Thyroid gland (tissue), 4 donors: ENCODE results near the gene C9orf72. TPM values are rescaled to one million over a fixed set of nuclear protein-coding genes. Genes with fewer than 3 reads are reported as not detected.

ENCODE experiments used
- DNase-seq, 2 donors: peaks; one replicate each; pipeline ENCODE4 v3.0.0-alpha.2; 2019
- H3K27ac ChIP-seq, 3 donors: fragments of 200-600 bp; sonication (generic); 1 replicate in 2 of 3; 2 replicates in 1 of 3; pipeline ENCODE4 v1.5.1; 2016 to 2019; ENCODE audit warnings: mild to moderate bottlenecking in 1 of 3, moderate library complexity in 1 of 3
- H3K27me3 ChIP-seq: fragments of 200-600 bp; sonication (generic); one replicate; pipeline ENCODE4 v1.5.1; 2019
- H3K36me3 ChIP-seq, 2 donors: fragments of 200-600 bp; sonication (generic); one replicate each; pipeline ENCODE4 v1.5.1; 2016 to 2019
- H3K4me1 ChIP-seq, 2 donors: fragments of 200-600 bp; sonication (generic); one replicate each; pipeline ENCODE4 v1.5.1; 2017 to 2019
- H3K4me3 ChIP-seq, 3 donors: fragments of 200-600 bp; sonication (generic); replicated peaks in 1 of 3; 1 replicate in 2 of 3; 2 replicates in 1 of 3; pipeline ENCODE4 v1.5.1; 2016; ENCODE audit warnings: mild to moderate bottlenecking in 1 of 3
- H3K9me3 ChIP-seq: fragments of 200-600 bp; sonication (generic); one replicate; pipeline ENCODE4 v1.5.1; 2017
- CTCF ChIP-seq, 6 experiments: fragments of 200-600 bp in 3 of 6; fragments of 450-650 bp in 3 of 6; sonication (generic) in 3 of 6; IDR thresholded peaks; one replicate each; pipeline ENCODE4 v1.5.1; 2016 to 2019; ENCODE audit warnings: antibody characterized with exemption in 6 of 6, mild to moderate bottlenecking in 2 of 6, inconsistent platforms in 1 of 6, moderate library complexity in 1 of 6
- POLR2A ChIP-seq, 2 donors: fragments of 450-650 bp; IDR thresholded peaks; one replicate each; pipeline ENCODE4 v1.6.1; 2017; ENCODE audit warnings: antibody characterized with exemption in 2 of 2, mild to moderate bottlenecking in 2 of 2, moderate library complexity in 1 of 2
- WGBS, 2 donors: methylation state at CpG; one replicate each; pipeline ENCODE4 v1.1.5; 2017; 5-methylcytosine and 5-hydroxymethylcytosine counted together
- intact Hi-C: fragments of 100-400 bp; cut with DNase I; formaldehyde crosslinking; loops from one replicate; pipeline ENCODE4 v1.15.1; 2023
- total RNA-seq, 4 donors: library from RNA; depleted of rRNA; stranded (reverse); fragments of >200 nt; gene quantifications; one replicate each; pipeline ENCODE4 v1.2.3, GENCODE V29; 2016

The C9orf72 gene
- total RNA-seq, 4 donors from 2014 or later = 26.1 to 58.0 (median 49.5) TPM

- Histone ChIP-seq H3K36me3 (no peaks in the 10 kb centered on the region), H3K4me3 (no peak overlapping the region), H3K4me1 (peaks cover 27 to 51% of the 10 kb centered on the region in 2 donors), H3K9me3 (no peaks in the 10 kb centered on the region), H3K27ac (peak overlapping the region in 2 of 3 donors; percentile 77 to 90), H3K27me3 (no peaks in the 10 kb centered on the region)
- no peak for TF ChIP-seq POLR2A (IDR thresholded peaks at IDR 0.05)
- TF ChIP-seq CTCF (IDR thresholded peaks at IDR 0.05) = no peak
- 87 to 95% methylated on average over 1 of the region's 1 CpG for WGBS, 2 donors
- intact Hi-C loops = no loop called here
- DNase-seq = no peak
Observed at GRCh38 chr9:27533311-27533710, 40.0 kb downstream of the C9orf72 start.

GRCh38 chr9:27532046-27532445 is 41.2 kb downstream of the C9orf72 start:
- no peaks in the 10 kb centered on the region for H3K36me3 ChIP-seq
- 81 to 86% methylated on average over 1 of the region's 1 CpG for WGBS, 2 donors
- H3K4me1 ChIP-seq = peaks cover 34 to 50% of the 10 kb centered on the region in 2 donors
- TF ChIP-seq POLR2A (IDR thresholded peaks at IDR 0.05) = no peak
- no peak for TF ChIP-seq CTCF (IDR thresholded peaks at IDR 0.05)
- no peaks in the 10 kb centered on the region for H3K9me3 ChIP-seq
- no peak overlapping the region for H3K27ac ChIP-seq
- intact Hi-C loops = no loop called here
- no peak overlapping the region for H3K4me3 ChIP-seq
- H3K27me3 ChIP-seq = no peaks in the 10 kb centered on the region
- DNase-seq = no peak

- no peak for TF ChIP-seq POLR2A (IDR thresholded peaks at IDR 0.05)
- TF ChIP-seq CTCF (IDR thresholded peaks at IDR 0.05) = no peak
- Histone ChIP-seq H3K36me3 (no peaks in the 10 kb centered on the region), H3K27me3 (no peaks in the 10 kb centered on the region), H3K9me3 (no peaks in the 10 kb centered on the region), H3K4me3 (no peak overlapping the region), H3K27ac (no peak overlapping the region), H3K4me1 (peaks cover 40 to 50% of the 10 kb centered on the region in 2 donors)
- intact Hi-C loops = no loop called here
- no peak for DNase-seq
- WGBS, 2 donors = 71 to 72% methylated on average over 4 of the region's 4 CpGs
Observed at GRCh38 chr9:27530915-27531755, 42.1 kb downstream of the C9orf72 start.

GRCh38 chr9:27529316-27530278 is 43.7 kb downstream of the C9orf72 start, which contains the start of gene MOB3B:
Gene MOB3B (minus strand): TSS chr9:27529814. CDS start chr9:27455550, 74,264 bp downstream.
- Histone ChIP-seq H3K36me3 (no peaks in the 10 kb centered on the region), H3K4me1 (peaks cover 27 to 35% of the 10 kb centered on the region in 2 donors), H3K9me3 (no peaks in the 10 kb centered on the region), H3K4me3 (peak within 1 kb of the TSS; percentile 24 to 96 (median 79)), H3K27me3 (no peaks in the 10 kb centered on the region), H3K27ac (peak within 1 kb of the TSS; percentile 91 to 92 (median 91))
- DNase-seq = peak; percentile 79 to 88
- intact Hi-C loops = loop anchor here (5.0 kb wide), 1 partner anchor 197 kb away; no protein-coding TSS in a partner anchor
- TF ChIP-seq CTCF (IDR thresholded peaks at IDR 0.05) (peak; percentile 58 to 98 (median 96)), POLR2A (IDR thresholded peaks at IDR 0.05) (peak in 1 of 2 donors; percentile 79)
- 15 to 50% methylated on average over 4 to 13 of the region's 74 CpGs for WGBS, 2 donors
